Sigmoid colon (tissue), 4 donors: ENCODE data around the gene CALCR.

Experiments used
- POLR2A ChIP-seq, 2 donors: fragments of 450-650 bp; IDR thresholded peaks; one replicate each; pipeline ENCODE4 v1.6.1; 2016; ENCODE audit warnings: antibody characterized with exemption in 2 of 2, mild to moderate bottlenecking in 2 of 2, moderate library complexity in 2 of 2
- POLR2AphosphoS5 ChIP-seq, 4 donors: sonication (generic); formaldehyde crosslinking; IDR thresholded peaks; one replicate each; pipeline ENCODE4 v1.6.1; 2017; ENCODE audit warnings: antibody characterized with exemption in 4 of 4
- TF ChIP-seq, protein P1 (sequence below), 4 experiments: fragments of 450-650 bp in 3 of 4; fragments of 200-600 bp in 1 of 4; IDR thresholded peaks; one replicate each; pipeline ENCODE4 v1.5.1; 2016 to 2019; ENCODE audit warnings: antibody characterized with exemption in 4 of 4, mild to moderate bottlenecking in 3 of 4, moderate library complexity in 2 of 4

DNA sequence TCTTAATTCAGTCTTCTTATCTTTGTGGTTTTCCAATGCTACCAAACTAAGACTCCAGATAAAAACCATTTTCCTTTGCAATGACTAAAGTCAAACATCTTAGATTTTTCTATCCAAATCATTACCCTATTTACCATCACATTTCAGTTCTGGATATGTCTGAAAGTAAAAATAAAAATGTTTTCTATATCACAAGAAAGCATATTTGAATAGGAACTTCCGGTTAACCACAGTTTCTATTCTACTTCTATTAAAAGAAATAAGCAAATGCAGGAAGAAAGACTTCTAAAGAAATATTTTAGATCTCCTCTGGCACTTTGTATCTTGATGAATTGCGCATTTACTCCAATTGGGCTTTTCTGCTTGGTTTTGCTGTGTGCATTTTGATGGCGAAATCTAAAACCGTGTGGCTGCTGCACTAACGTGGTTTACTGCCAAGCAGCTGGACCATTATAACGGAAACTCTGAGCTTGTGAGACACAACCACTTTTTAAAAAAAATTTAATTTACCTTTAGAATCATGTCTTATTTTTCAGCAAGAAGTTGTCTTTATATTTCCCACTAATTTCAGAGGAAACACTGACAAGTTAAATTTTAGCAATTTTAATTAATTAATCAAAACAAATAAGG is 196.3 kb downstream of the CALCR start:
- no peak for TF ChIP-seq POLR2A (IDR thresholded peaks at IDR 0.05)
- TF ChIP-seq, protein P1, sequence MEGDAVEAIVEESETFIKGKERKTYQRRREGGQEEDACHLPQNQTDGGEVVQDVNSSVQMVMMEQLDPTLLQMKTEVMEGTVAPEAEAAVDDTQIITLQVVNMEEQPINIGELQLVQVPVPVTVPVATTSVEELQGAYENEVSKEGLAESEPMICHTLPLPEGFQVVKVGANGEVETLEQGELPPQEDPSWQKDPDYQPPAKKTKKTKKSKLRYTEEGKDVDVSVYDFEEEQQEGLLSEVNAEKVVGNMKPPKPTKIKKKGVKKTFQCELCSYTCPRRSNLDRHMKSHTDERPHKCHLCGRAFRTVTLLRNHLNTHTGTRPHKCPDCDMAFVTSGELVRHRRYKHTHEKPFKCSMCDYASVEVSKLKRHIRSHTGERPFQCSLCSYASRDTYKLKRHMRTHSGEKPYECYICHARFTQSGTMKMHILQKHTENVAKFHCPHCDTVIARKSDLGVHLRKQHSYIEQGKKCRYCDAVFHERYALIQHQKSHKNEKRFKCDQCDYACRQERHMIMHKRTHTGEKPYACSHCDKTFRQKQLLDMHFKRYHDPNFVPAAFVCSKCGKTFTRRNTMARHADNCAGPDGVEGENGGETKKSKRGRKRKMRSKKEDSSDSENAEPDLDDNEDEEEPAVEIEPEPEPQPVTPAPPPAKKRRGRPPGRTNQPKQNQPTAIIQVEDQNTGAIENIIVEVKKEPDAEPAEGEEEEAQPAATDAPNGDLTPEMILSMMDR (IDR thresholded peaks at IDR 0.05): no peak
- TF ChIP-seq POLR2AphosphoS5 (IDR thresholded peaks at IDR 0.05): no peak
